CD4-positive, alpha-beta T cell treated with Interleukin-4 for 1 hour (primary cell): ENCODE data around the gene UGT3A1.
"Not testable (repeated sequence)": the region's sequence is repeated elsewhere in the genome, so short reads cannot be mapped to it uniquely, and the experiment has no call there.

ENCODE experiments used
- DNase-seq, 2 donors: peaks; one replicate each; pipeline ENCODE4 v3.0.0-alpha.2; 2020 to 2022

The UGT3A1 gene, protein sequence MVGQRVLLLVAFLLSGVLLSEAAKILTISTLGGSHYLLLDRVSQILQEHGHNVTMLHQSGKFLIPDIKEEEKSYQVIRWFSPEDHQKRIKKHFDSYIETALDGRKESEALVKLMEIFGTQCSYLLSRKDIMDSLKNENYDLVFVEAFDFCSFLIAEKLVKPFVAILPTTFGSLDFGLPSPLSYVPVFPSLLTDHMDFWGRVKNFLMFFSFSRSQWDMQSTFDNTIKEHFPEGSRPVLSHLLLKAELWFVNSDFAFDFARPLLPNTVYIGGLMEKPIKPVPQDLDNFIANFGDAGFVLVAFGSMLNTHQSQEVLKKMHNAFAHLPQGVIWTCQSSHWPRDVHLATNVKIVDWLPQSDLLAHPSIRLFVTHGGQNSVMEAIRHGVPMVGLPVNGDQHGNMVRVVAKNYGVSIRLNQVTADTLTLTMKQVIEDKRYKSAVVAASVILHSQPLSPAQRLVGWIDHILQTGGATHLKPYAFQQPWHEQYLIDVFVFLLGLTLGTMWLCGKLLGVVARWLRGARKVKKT

DNA sequence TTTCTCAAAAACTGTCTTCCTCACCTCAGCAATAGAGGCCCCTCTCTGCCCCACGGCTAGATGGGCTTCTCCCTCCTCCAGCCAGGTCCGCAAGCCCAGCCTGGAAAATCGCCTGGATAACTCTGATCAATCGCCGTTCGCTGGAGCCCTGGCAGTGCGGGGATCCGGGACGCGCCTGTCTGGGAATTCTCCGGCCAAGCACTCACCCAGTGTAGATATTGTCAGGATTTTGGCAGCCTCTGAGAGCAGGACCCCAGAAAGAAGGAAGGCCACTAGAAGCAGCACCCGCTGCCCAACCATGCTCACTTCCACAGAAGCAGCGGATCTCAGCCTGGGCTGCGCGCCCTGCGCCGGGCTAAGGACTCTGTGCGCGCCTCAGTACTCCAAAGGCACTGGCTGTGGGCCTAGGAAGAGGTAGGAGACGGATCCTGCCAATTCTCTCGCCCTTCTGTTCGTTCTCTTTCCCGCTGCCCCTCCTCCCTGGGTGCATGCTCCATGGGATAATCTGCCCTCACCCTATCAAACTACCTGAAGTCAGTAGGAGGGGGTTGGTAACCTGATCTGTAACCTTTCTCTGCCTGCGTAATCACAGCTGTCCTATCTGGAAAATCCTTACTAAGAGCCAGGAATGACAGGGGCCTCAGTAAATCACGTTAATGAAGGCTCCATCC lies at the start of gene UGT3A1:
Gene UGT3A1, minus strand, starts transcription at position 450 of the 671 bp plus-strand sequence. Its CDS starts 150 bp downstream, at position 300.
- DNase-seq, result no peak

DNA sequence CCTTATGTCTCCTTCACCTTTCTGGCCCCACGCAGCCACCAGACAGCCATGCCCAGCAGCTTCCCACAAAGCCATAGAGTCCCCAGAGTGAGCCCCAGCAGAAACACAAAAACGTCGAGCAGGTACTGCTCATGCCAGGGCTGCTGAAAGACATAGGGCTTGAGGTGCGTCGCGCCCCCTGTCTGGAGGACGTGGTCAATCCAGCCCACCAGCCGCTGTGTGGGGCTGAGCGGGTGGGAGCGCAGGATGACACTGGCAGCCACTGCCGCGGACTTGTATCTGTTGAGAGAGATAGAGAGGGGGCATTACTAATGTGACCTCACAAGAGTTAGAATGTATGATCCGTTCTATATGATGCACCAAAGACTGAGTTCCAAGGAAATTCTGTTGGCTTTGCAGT lies 44.5 kb upstream of the UGT3A1 start:
- DNase-seq, result no peak

DNA sequence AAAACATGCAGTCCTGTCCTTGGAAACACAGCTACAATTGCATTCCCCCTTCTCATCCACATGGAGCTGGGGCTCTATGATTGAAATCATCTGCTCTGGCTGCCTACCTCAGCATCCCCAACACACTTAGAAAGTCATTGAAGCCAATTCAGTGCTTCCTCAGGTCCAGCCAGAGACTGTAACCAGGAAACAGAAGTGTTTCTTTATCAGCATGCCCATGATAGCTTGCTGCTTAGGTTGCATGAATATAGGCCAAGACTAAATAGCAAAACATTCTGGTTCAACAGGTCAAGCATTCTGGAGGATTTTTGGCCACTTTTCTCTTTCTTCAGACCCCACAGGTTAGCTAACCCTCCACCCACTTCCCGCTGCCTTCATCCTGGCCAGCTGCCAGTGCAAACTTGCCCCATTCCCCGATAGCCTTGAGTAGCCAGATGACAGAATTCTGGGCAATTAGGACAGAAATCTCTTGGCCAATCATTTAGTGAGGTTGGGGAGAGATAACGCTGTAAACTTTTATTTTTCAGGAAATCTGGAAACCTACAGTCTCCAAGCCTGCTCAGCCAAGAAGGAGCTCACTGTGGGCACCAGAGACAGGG lies 43.4 kb upstream of the UGT3A1 start:
- not testable (repeated sequence) for DNase-seq

DNA sequence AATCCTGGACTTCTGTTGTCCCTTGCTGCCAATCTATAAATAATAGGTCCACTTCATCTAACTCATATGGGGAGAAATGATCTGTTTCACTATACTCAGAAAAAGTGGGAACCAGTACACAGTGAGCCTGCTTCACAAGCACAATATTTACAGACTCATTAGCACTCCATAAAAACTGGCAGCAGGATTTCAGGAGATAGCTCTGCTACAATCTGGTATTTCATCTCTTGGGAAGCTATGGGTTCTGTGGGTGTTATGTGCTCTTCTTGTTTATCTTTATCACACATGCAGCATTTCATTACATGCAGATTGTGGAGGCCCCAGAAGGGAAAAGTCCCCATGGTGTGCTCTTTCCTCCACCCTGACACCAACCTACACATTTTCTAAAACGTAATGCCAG lies 42.3 kb upstream of the UGT3A1 start:
- DNase-seq, result no peak

DNA sequence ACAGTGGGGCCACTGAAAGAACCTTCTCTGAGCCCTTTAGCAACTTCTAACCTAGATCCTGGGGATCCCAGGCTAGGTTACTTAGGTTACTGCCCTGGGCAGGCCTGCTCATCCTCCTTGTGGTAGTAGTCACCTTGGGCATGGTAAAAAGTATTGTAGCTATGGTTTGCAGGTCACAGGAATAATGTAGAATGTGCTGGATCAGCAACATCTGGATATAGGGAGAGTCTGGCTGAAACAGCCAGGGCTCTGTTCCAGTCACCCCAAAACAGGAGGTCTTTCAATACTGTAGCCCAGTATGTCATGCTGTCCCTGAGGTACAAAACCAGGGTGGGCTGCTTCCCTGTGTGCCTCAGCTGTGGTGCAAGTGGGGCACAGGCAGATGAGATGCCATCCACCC lies 41.9 kb upstream of the UGT3A1 start:
- DNase-seq, result no peak

DNA sequence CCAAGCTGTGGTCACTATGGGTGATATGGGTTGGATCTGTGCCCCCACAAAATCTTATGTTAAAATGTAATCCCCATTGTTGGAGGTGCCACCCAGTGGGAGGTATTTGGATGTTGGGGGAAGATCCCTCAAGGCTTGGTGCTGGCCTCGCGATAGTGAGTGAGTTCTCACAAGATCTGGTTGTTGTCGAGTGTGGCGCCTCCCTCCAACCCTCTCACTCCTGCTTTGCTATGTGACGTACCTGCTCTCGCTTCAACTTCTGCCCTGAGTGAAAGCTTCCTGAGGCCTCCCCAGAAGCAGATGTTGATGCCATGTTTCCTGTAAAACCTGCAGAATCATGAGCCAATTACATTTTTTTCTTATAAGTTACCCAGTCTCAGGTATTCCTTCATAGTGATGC lies 40.0 kb upstream of the UGT3A1 start:
- no peak for DNase-seq

DNA sequence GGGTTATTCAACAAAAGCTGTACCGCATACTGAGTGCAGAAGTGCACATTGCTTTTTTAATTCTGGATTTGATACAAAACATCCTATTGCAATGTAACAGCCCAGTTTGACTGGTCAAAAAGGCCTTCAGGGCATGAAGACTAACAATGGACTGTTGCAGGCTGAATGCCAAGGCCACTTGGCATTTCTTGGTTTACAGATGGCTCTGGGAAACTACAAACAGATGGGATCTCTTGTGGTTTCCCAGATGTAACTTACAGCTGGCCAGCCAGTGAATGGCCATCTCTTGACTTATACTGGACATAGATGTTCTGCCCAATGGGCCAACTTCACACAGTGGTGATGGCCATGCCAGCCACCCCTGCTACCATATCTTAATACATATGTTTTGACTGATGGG lies 38.7 kb upstream of the UGT3A1 start:
- DNase-seq, result no peak

DNA sequence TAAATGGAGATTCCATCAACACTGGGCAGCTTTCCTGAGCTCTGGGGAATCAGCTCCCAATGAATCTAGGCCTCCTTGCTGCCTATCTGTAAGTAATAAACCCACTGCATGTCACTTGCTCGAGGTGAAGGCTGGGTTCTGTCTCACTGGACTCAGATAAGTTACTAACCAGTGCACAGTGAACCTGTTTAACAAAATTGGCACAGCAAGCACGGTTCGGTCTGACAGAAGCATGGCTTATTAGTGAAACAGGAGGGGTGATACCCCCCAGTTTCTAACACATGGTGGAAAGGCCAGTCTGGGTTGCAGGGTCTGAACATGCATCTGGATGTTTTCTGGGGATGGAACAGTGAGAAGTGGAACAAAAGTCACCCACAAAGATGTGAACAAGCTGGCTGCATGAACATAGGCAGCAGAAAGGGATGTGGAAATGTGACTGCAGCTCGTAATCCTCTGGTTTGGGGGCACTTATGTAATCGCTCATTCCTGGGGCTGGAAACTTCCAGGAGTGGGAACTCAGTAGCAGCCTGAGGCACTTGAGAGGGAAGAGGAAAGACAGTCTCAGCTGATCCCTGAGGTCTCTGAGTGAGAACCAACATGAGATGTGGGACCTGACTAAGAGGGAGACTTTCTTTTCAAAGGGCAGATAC lies 37.8 kb upstream of the UGT3A1 start:
- DNase-seq, result no peak

DNA sequence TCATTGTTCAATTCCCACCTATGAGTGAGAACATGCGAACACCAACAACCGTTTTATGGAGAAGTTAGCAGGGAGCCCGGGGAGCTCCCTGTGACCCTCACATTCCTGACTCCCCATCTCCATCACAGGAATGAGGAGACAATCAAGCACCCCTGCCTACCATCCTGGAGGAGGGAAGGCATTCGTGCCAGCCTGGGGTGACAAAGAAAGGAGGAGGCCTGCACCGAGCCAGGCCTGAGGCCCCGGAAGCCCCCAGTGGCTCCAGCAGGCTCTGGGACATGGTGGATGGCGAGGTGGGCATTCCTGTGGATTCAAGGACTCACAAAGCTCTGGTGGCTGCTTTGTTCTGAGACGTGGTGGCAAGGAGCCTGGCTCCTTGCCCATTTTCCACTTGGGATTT lies 36.5 kb upstream of the UGT3A1 start:
- no peak for DNase-seq

DNA sequence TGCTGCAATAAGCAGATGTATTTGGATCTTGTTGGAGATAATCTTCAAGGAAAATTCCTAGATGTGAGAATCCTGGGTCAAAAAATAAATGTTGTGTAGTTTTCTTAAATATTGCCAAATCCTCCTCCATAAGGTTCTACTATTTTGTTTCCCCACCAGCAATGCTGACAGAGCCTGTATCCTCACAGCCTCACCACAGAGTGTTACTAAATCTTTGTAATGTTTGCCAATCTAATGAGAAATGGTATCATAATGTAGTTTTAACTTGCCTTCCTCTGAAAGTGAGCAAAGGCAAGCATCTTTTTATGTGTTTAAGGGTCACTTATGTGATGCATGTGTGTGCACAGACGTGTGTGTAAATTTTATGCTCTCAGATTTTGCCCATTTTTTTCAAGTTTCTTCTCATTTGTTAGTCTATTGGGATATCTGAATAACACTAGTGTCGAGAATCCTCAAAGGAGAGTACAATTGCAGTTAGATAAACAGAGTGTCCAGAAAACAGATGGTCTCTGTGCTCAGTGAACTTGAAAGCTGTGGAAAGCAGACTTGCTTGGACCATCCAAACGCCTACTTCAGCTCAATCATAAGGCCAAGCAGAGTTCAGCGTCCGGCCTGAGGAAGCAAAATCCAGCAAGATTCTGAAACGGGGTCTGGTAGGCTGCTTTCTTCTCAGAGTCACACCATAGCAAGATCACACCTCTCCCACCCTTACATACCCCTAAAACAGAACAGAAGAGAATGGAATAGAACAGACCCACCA lies 35.7 kb upstream of the UGT3A1 start:
- no peak for DNase-seq

DNA sequence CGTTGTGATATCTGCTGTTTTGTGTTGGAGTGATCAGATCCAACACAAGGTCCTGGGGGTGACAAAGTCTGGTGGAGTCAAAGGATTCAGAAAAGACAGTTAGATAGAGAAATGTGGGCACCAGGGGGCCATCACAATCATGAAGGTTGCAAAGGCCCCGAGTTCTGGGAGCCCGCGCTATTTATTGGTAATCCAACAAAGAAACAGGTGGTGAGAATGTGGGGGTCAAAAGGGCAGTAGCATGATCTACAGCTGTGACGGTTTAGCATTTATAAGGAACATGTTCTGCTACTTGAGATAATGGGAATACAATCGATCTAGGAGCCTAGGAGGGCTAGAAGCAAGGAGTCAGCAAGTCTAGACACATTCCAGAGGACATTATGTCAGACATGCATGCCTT lies 31.1 kb upstream of the UGT3A1 start:
- not testable (repeated sequence) for DNase-seq

DNA sequence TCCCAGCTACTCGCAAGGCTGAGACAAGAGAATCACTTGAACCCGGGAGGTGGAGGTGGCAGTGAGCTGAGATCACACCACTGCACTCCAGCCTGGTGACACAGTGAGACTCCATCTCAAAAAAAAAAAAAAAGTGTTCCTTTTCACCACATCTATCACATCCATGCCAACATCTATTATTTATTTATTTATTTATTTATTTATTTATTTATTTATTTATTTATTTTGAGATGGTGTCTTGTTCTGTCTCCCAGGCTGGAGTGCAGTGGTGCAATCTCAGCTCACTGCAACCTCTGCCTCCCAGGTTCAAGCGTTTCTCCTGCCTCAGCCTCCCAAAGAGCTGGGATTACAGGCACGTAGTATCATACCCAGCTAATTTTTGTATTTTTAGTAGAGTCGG lies 28.4 kb upstream of the UGT3A1 start:
- not testable (repeated sequence) for DNase-seq

DNA sequence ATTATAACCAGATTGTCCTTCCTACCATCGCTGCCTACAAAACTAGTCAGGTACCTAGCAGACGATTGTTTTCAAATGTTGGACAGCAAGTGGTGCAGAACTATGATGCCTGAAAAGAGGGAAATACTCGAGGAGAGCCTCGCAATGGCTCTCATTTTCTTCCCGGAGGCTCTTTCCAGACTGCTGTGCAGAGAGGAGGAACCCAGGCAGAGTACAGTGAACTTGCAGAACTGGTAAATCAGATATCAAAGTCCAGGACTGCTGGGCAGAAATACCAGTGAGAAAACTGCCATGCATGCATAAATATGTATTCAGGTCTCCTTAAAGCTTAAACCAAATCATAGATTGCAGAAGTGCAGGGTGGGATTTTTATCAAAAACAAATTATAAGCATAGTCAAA lies 26.4 kb upstream of the UGT3A1 start:
- no peak for DNase-seq

DNA sequence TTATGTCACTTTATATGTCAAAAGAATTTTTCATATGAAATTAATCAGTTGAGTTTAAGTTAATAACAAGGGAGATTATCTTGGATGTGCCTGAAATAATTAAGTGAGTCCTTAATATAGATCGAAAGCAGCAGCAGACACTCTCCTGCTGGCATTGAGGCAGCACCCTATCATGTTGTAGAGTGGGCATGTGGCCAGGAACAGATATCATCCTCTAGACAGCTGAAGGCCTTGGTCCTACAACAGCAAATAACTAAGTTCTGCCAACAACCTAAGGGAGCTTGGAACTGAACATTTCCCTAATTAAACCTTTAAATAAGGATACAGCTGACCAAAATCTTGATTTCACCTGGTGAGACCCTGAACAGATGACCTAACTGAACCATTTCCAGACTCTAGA lies 25.8 kb upstream of the UGT3A1 start:
- no peak for DNase-seq

DNA sequence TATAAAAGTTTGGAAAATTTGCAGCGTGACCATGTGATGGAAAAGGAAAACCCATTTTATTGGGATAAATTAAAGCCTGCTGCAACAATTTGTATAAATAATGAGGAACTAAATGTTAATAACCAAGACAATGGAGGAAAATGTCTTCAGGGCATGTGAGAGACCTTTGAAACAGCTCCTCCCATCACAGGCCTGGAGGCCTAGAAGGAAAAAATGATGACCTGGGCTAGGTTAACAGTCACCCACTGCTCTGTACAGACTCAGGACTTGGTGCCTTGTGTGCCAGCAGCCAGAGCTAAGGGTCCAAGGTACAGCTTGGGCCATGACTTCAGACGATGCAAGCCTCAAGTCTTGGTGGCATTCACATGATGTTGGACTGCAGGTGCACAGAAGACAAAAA lies 22.0 kb upstream of the UGT3A1 start:
- DNase-seq, result no peak

DNA sequence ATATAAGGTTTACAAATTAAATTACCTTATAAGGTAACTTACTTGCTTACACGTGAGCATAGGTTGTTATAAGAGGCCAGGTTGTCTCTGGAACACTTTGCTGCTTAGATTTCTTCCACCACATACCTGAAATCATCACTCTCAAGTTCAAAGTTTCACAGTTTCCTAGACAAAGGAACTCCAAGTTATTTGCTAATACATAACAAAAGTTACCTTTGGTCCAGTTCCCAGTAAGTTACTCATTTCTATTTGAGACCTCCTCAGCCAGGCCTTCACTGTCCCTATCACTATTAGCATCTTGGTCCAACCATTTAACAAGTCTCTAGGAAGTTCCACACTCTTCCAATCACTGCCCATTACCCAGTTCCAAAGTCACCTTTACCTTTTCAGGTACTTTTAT lies 18.5 kb upstream of the UGT3A1 start:
- DNase-seq, result no peak

DNA sequence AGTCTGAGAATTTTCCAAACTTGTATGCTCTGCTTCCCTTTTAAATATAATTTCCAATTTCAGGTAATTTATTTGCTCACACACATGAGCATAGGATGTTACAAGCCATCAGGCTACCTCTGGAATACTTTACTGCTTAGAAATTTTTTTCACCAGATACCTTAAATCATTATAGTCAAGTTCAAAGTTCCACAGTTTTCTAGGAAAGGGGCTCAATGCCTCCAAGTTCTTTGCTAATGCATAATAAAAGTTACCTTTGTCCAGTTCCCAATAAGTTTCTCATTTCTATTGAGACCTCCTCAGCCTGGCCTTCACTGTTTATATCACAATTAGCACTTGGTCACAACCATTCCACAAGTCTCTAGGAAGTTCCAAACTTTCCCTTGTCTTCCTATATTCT lies 16.2 kb upstream of the UGT3A1 start:
- DNase-seq, result no peak

DNA sequence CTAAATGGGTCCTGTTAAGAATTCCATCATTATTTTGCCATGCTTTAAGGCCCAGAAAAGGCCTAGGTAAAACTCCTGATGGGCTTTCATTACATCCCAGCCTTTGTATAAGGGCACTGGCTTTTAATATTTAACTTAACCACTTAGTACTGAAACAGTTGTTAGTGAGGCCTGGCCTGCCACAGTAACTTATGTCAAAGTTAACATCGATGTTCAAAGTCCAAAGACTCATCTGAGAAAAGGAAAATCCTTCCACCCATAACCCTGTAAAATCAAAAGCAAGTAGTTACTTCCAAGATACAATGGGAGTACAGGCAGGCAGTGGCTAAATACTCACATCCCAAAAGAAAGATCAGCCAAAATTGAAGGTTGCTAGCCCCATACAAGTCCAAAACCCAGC lies 15.0 kb upstream of the UGT3A1 start:
- no peak for DNase-seq

DNA sequence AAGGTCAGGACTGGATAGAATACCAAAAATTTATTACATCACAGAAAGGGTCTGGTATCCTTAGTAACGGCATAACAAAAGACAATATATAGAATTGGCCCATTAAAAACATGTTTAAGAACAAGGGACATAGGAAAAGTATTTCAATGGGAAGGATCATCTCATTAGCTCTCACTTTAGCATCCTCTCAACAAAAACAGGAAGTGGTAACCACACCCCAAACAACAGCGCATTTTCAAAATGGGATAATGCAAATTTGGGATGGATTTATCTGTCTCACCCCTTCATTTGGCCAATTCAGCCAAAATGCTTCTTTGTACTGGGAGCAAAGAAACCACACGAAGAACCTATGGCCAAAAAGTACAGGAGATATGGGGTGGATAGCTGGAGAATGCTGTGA lies 9.8 kb upstream of the UGT3A1 start:
- no peak for DNase-seq

DNA sequence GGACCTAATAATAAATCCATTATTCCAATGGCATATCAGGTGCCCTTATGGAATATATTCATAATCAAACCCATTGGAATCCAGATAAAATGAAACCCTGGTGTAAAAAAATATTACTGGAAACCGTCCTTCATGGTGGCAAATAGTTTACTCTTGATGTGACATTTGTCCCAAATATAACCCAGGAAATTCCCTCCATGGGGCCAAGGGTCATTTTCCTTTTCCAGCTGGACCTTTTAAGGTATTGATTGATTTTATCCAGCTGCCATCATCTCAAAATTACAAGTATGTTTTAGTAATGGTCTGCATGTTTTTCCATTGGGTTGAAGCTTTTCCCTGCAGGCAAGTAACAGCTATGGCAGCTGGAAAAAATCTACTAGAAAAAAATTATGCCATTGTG lies 8.4 kb upstream of the UGT3A1 start:
- DNase-seq, result no peak

DNA sequence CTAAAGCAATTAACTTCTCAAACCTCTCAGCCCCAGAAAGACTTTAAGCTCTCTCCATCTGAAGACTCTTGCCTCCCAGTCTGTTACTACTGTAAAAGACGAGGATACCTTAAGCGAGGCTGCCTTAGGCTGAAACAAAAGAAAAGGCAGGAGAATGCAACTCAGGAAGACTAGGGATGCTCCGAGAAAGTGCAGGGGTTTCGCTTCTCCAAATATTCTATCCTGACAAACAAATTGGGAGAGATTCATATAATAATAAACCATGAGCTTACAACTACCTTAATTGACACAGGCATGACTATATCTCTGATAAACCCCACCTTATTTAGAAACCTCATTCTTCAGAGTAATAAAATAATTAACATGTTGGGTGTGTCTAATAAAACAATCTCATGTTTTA lies 4.9 kb upstream of the UGT3A1 start:
- DNase-seq, result no peak

DNA sequence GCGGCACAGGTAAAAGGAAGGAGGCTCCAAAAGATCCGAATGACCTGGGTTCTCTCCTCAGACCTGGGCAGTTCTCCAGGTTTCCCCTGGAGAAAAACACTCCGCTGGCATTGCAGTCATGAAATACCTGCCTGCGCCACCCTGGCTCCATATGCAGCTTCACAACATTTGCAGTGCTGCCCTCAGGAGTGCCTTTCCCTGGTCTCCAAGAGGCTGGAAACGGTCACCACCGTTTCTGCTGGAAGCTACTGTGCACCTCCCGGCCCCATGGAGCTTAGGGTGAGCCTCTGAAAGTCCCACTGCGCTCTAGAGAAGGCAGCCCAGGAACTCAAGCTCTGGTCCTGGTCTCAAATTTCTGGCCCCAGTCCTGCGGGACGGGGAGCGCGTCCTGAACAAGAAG lies 670 bp downstream of the UGT3A1 start:
- no peak for DNase-seq

DNA sequence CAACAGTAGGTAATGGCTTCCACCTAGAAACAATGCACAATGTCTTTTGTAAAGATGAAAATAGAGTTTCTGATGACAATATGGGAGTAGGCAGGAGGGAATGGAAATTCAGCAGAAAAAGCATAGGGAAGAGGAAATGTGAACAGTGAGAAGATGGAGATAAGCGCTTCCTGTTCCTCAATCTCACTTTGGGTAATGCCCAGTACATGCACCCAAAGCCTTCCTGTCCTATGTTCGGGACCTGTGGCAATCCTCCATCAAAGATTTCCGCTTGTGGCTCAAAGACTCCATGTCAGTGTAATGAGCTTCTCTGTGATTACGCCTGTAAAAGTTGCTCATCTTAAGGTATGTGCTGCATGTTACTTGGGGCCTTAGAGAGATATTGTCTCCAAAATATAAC lies 2.7 kb downstream of the UGT3A1 start:
- DNase-seq, result no peak
